Left colon (tissue), 2 donors: ENCODE measurements around the gene HELZ. TPM values are rescaled to one million over a fixed set of nuclear protein-coding genes. Genes with fewer than 3 reads are reported as not detected.

Experiments
- ATAC-seq: fragments of 200-7000 bp; cut with Tn5 transposase; one replicate; pipeline ENCODE4 v1.9.1; 2020; ENCODE audit warnings: mild to moderate bottlenecking, moderate library complexity
- DNase-seq, 2 donors: peaks; one replicate each; pipeline ENCODE4 v3.0.0-alpha.2; 2020
- intact Hi-C, 2 donors: fragments of 100-400 bp; cut with DNase I in 1 of 2; cut with micrococcal nuclease in 1 of 2; formaldehyde crosslinking; loops; one replicate each; pipeline versions ENCODE4 v1.11.2 to v1.14.0; 2022; cut with DNase I, micrococcal nuclease
- total RNA-seq, 2 donors: library from RNA; stranded (reverse); fragmentation: NEBNext Ultra II Directional; extraction: Animal tissue kit (Norgen Biotek cat#: 25700); gene quantifications; one replicate each; pipeline ENCODE4 v1.2.1, GENCODE V29; 2021
- donor health status: DM: no; HTN: no; CAD: no.
- donor health status: DM: yes; HTN: yes; CAD: no.

The HELZ gene
- total RNA-seq, 2 donors from 2014 or later = 43.7 to 51.5 TPM

DNA sequence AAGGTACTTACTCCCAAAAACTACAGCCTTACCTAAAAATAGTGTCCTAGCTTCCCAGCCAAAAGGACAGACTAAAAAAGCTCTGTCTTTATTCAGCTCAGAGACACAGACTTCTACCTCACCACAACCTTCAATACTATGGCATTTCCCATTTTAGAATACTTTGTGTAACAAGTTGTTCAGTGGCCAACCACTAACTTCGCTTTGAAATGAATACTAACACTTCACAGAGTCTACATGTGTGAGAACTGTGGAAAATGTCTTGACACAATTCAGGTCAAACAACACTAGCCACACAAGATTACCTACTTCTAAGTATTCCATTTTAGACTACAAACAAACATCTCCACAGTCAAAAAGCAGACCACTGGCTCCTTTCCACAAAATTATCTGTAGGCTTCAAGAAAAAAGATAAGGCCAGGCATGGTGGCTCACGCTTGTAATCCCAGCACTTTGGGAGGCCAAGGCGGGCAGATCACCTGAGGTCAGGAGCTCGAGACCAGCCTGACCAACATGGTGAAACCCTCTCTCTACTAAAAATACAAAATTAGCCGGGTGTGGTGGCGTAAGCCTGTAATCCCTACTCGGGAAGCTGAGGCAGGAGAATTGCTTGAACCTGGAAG is 3.2 kb downstream of the HELZ start:
- ATAC-seq (no peak), DNase-seq (no peak)
- intact Hi-C loops = no loop called here

GRCh38 chr17:67239597-67239996 is 5.4 kb downstream of the HELZ start:
- intact Hi-C loops = no loop called here
- ATAC-seq = peak; percentile 48
- no peak for DNase-seq

- intact Hi-C loops = no loop called here
- no peak for DNase-seq
- no peak for ATAC-seq
These were observed 6.0 kb downstream of the HELZ start for GRCh38 chr17:67238991-67239390.

DNA sequence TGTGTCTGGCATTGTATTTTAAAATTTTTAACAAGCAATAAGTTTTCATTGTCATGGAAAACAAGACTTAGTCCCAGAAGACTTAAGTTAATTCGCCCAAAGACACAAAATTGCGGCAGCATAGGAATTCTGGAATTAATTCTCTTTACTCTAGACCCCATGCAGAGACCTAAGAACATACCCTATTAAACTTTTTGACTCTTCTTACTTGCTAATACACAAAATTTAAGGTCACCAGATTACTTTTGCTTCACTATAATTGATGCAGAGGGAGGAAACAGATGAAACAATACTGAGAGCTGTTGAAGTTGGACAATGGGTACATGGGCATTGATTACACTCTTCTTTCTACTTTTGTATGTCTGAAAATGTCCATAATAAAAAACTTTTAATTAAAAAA is 12.6 kb downstream of the HELZ start:
- ATAC-seq = no peak
- intact Hi-C loops = no loop called here

DNA sequence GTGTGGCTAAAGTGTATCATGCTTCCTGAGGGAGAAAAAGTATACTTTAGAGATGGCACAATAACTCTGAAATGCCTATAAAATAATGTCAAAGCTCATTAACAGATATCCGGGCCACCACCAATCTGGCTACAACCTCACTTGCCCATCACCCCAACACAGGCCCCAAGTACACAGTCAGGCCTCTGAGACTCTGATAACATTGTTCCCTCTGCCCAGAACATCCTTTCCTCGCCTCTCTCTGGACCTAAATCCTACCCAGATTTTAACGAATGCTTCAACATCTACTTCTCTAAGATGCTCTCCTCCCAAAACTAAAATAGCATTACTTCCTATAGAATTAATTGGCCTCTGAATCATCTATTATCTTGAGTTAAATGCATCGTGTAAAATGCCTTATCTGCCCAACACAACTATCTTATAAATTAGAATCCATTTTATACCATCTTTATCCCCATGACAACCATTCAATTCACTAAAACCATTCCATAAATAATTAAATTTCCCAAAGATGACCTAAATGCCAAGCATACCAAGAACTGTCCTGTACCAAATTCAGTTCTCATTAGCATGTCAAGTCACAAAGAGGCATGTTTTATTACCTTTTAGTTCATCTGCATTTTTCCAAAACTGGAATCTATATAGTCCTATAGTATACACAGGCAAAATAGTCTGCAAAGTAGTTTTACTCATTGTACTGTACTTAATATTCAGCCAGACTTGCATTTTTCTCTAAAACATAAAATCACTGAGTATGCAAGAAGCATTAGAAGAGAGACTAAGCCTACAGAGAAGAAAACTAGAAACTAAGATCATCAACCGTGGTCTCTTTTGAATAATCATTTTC is 15.7 kb downstream of the HELZ start:
- intact Hi-C loops = loop anchor here in 1 of 2 donors (10.0 kb wide), 1 partner anchor 65 kb away; no protein-coding TSS in a partner anchor
- ATAC-seq = no peak
- no peak for DNase-seq

More for the DNA sequence above, 12.6 kb downstream of the HELZ start:
- DNase-seq = no peak

DNA sequence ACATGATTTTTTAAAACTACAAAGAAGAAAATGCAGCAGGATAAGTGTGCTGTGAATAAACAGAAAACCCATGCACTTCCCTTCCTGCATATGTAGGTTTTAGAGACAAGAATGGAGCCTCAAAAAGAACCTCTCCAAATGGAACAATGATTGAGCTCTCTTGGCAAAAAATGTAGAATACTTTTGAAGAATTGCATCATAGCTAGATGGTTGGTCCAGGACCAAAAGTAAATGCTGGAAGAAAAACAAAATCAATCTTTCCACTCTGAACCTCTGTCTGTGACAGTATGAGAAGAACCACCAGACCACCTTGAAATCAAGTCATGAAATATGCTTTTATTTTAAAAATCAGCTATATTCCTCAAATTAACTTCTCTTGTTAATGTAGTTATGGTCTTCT is 17.5 kb downstream of the HELZ start:
- no peak for ATAC-seq
- intact Hi-C loops = loop anchor here in 1 of 2 donors (10.0 kb wide), 1 partner anchor 67 kb away; no protein-coding TSS in a partner anchor
- DNase-seq = no peak

GRCh38 chr17:67225316-67225715 is 19.7 kb downstream of the HELZ start:
- DNase-seq (no peak), ATAC-seq (no peak)
- intact Hi-C loops = loop anchor here in 1 of 2 donors (10.0 kb wide), 1 partner anchor 69 kb away; no protein-coding TSS in a partner anchor

- intact Hi-C loops = loop anchor here in 1 of 2 donors (10.0 kb wide), 1 partner anchor 70 kb away; no protein-coding TSS in a partner anchor
- no peak for DNase-seq
- ATAC-seq = no peak
These were observed 20.3 kb downstream of the HELZ start for GRCh38 chr17:67224736-67225135.

- no peak for DNase-seq
- ATAC-seq = no peak
- intact Hi-C loops = loop anchor here in 1 of 2 donors (10.0 kb wide), 1 partner anchor 71 kb away; no protein-coding TSS in a partner anchor
These were observed 21.1 kb downstream of the HELZ start for GRCh38 chr17:67223924-67224323.

- intact Hi-C loops = loop anchor here in 1 of 2 donors (10.0 kb wide), 1 partner anchor 73 kb away; no protein-coding TSS in a partner anchor
- ATAC-seq (peak; percentile 65), DNase-seq (no peak)
These were observed 23.7 kb downstream of the HELZ start for GRCh38 chr17:67221062-67221998.

DNA sequence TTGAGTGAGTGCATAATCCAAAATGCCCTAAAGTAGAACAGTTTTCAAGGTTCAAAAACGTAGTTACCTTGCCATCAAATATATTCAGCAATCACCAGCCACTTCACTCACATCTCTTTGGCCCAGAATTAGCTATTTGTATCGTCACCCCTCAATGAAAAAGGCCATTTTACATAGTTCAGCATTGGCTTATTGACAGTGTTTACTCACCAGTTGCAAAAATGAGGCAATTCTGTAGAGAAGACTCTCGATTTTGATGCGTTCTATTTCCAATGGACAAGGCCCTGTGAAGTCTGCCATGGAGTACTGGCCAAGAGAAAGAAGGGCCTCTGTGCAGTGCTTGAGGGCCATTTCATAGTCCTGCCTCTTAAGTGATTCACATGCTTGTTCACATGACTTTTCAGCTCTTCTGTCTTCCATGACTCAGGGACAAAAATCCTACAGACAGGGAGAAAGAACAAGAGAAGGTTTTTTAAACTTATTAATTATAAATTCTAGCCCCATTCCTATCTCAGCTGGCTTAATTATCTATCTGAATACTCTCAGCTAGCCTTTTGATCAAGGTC is 26.5 kb downstream of the HELZ start:
- intact Hi-C loops = no loop called here
- DNase-seq (no peak), ATAC-seq (no peak)

GRCh38 chr17:67217446-67217845 is 27.6 kb downstream of the HELZ start:
- ATAC-seq (no peak), DNase-seq (no peak)
- intact Hi-C loops = no loop called here

DNA sequence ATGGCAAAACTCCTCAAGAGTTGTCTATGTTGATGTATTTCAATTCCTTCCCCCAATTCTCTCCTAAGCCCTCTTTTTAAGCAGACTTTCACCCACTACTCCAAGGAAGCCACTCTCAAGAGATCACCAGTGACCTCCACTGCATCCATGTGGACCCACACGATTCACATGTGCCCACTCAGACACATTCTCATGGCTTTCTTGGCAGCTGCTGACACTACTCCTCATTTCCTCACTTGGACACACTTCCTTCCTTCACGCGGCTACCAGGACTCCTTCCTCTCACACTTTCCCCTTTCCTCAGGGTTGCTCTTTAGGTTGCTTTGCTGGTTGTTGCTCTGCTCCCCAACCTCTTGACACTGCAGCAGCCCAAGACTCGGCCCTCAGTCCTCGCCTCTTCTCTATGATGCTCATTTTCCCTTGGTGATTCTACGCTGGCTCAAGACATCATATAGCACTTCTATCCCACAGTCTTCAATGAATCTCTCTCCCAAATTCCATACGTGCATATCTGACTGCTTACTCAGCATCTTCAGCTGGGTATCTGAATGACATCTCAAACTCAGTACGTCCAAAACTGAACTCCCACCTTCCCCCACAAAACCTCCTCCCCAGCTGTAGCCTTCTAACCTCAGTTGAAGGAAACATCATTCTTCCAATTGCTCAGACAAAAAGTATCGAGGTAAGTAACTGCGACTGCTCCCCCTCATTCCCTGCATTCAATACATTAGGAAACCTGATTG is 28.2 kb downstream of the HELZ start:
- ATAC-seq = no peak
- intact Hi-C loops = no loop called here
- no peak for DNase-seq

- intact Hi-C loops = no loop called here
- no peak for DNase-seq
- ATAC-seq = peak; percentile 56
These were observed 29.0 kb downstream of the HELZ start for GRCh38 chr17:67215991-67216421.

GRCh38 chr17:67212714-67213417 is 32.1 kb downstream of the HELZ start:
- DNase-seq (no peak), ATAC-seq (peak; percentile 53)
- intact Hi-C loops = no loop called here

DNA sequence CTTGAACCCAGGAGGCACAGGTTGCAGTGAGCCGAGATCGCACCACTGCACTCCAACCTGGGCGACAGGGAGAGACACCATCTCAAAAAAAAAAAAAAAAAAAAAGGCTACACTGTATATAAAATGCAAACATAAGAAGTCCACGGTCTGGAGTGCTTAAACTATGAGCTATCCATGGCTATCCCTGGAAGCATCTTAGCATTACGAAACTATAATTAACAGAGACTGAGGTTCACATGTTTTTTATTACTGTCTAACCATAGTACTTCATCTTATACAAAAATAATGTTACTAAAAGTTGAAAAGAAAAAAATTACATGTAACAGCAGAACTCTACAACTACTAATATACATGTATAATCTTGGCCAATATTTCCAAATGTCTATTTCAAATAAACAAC is 32.8 kb downstream of the HELZ start:
- DNase-seq = no peak

GRCh38 chr17:67211742-67212141 is 33.3 kb downstream of the HELZ start:
- DNase-seq (no peak), ATAC-seq (no peak)
- intact Hi-C loops = no loop called here

More for the DNA sequence above, 32.8 kb downstream of the HELZ start:
- intact Hi-C loops = no loop called here
- no peak for ATAC-seq
